NCI-H1105 (cell line): ENCODE measurements around the gene ENG.
A peak's percentile ranks its signal among the peaks of the same experiment; 100 is the strongest.

ENCODE experiments used
- DNase-seq: peaks from one replicate; lab custom pipeline; 2025; lab: John Stamatoyannopoulos, UW

ENG gene

DNA sequence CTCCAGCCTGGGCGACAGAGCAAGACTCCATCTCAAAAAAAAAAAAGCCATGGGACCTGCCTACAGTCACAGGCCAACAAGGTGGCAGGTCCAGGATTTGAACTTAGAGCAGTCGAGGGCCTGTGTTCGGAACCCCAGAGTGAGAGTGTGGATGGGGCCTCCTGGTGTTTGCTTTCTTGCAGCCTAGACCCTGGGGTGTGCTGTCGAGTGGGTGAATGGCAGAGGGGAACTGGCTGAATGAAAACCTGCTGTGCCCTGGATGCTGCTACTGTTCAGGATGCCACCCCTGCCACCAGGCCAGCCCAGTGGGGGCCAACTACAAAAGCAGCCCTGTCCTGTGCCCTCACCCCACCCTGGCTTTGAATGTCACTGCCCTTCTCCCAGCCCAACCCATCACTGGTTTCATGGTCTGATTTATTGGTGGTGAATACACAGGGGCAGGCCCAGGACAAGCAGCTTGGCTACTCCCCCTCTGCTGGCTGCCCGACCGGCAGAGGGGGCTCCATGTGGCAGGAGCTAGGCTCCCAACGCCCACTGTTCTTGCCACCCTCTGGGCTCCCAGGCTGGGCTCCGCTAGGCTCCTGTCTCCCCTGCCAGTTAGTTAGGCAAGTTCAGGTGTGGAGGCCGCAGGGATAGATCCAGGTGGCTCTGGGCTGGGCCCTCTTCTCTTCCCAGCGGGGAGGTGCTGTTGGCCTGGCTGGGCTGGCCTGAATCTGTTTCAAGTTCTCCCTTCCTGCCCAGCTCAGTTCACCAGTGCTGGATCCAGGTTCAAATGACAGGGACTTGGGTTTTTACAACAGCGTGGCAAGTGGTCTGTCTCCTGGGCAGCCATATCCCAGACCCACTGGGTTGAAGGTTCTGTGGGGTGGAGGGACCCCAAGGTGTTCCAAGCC lies 39.6 kb downstream of the ENG start:
- DNase-seq: no peak

DNA sequence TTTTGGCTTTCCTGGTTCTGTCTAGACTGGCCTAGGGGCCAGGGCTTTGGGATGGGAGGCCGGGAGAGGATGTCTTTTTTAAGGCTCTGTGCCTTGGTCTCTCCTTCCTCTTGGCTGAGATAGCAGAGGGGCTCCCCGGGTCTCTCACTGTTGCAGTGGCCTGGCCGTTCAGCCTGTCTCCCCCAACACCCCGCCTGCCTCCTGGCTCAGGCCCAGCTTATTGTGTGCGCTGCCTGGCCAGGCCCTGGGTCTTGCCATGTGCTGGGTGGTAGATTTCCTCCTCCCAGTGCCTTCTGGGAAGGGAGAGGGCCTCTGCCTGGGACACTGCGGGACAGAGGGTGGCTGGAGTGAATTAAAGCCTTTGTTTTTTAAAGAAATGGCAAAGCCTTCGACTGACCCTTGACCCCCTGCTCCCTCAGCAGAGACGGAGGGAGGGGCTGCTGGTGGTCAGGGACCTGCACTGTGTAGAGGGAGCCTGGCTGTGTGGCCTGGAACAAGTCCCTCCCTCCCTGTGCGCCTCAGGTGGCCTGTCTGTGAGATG lies 40.7 kb downstream of the ENG start:
- DNase-seq: no peak

DNA sequence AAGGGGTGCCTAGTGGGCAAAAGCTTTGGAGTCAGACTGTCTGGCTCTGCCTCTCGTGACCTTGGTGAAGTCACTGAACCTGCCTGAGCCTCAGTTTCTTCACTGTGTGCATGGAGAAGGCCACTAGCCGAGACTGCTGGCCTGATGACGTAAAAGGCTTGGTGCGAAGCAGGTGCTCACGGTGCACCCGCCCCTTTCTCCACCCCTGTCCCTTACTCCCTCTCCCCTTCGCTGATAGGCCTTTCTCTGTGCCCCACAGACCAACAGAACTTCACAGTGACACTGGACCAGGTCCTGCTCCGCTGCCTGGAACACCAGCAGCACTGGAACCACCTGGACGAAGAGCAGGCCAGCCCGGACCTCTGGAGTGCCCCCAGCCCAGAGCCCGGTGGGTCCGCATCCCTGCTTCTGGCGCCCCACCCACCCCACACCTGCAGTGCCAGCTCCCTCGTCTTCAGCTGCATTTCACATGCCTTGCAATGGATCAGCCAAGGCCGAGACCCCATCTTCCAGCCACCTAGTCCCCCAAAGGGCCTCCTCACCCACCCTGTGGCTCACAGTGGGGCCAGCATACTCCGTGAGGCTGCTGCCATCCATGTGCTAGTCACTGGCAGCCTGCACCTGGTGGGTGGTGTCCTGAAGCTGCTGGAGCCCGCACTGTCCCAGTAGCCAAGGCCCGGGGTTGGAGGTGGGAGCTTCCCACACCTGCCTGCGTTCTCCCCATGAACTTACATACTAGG lies 41.4 kb downstream of the ENG start:
- DNase-seq: no peak

DNA sequence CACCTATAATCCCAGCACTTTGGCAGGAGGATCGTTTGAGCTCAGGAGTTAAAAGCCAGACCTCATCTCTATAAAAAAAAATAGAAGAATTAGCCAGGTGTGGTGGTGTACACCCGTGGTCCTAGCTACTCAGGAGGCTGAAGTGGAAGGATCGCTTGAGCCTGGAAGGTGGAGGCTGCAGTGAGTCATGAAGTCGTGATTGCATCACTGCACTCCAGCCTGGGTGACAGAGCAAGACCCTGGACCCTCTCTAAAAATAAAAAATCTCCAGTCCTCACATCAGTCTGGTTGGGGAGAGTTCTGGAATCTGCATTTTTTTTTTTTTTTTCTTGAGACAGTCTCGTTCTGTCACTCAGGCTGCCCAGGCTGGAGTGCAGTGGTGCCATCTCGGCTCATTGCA lies 42.4 kb downstream of the ENG start:
- DNase-seq: no peak

DNA sequence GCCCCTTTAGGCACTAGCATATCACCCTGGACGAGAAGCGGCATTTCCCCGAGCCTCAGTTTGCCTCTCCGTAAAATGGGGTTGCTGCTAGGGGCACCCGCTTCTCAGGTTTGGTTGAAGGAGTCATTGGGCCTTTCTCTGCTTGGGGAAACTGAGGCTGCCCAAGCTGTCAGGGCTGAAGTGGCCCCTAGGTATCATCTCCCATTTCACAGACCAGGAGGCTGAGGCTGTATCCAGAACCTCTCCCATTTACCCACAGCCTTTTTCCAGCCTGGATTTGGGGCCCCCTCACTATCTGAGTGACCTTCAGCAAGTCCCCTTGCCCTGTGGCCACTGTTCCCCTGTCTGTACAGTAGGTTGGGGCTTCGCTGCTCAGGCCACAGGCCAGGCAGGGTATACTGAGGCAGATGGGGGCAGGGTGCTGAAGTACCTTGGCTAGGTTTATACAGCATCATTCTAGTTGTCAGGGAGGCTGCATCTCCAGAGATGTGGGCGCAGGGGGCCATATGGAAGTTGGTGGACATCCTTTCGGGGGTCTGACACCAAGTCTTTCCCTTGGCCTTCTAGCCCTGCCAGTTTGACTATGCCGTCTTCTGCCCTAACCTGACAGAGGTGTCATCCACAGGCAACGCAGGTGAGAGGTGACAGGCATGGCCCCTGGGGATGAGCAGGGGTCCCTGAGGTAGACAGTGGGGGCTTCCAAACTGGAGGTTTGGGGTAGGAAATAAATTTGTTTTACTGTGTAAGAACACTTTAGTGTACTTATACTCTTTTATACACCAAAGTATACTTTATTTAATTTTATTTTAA lies 43.9 kb downstream of the ENG start:
- DNase-seq: no peak

DNA sequence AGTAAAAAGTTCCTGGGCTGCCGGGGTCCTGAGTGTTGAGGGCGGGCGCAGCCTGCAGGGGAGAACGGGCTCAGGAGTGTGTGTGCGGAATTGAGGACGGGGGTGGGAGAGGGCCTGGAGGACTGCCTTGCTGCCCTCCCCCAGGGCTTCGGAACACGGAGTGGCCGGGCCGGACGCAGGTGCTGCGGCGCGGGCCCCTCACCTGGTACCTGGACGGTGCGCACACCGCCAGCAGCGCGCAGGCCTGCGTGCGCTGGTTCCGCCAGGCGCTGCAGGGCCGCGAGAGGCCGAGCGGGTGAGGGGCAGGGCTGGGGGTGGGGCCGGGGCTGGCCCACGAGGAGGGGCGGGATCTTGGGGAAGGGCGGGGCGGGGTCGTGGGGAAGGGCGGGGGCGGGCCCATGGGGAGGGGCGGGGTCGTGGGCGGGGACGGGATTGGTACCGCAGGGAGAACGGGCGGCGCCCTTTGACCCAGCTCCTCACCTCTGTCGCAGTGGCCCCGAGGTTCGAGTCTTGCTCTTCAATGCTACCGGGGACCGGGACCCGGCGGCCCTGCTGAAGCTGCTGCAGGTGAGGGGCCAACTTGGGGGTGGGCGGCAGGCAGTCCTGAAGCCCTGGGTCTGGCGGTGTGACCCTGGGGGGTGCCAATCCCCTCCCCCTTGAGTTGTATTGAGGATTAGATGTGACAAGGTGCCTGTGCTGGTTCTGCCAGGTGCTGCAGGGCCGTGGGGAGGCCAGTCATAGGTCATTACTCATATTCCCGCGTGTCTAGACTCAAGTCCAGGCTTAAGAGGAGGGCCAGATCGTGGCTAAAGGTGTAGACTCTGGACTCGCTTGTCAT lies 44.7 kb downstream of the ENG start:
- no peak for DNase-seq

DNA sequence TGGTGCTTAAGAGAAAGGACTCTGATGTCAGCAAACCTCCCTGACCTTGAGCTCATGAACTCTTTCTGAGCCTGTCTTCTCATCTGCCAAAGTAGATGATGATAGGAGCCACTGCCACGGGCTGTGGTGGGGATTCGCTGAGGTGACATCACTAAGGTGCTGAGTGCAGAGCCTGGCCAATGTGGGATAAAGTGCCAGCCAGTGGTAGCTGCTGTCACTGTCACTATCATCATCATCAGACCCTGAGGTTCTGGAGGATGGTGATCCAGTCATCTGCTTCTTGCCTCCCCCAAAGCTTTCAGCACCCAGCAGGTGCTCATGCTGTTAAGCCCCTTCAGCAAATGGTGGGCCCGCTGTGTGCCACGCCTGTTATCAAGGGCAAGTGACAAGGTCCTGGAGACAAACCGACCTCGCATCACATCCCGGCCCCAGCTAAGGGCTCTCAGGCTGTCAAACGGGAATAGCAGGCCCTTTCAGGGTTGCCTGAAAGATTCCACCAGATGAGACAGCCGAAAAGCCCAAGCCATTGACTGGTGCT lies 45.4 kb downstream of the ENG start:
- DNase-seq: no peak

DNA sequence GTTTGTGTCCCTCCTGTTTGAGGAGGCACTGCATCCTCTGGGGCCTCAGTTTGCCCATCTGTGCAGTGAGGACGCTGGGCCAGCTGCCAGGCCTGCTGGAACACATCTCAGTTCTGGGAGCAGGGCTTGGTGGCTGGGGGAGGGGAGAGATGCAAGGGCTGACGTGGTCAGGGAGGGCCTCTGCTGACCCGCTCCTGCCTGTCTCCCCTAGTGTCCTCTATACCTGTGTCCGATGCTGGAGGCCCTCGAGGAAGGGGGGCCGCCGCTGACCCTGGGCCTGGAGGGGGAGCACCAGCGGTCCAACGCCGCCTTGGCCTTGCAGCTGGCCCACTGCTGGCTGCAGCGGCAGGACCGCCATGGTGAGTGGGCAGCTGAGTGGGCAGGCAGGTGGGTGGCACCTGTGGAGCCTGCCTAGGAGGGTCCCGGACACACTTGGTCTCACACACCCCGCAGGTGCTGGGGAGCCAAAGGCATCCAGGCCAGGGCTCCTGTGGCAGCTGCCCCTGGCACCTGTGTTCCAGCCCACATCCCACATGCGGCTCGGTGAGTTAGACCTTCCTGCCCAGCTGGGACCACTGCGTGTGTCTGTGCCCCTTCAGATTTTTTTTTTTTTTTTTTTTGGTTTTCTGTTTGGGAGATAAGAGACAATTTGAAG lies 46.0 kb downstream of the ENG start:
- DNase-seq: no peak

DNA sequence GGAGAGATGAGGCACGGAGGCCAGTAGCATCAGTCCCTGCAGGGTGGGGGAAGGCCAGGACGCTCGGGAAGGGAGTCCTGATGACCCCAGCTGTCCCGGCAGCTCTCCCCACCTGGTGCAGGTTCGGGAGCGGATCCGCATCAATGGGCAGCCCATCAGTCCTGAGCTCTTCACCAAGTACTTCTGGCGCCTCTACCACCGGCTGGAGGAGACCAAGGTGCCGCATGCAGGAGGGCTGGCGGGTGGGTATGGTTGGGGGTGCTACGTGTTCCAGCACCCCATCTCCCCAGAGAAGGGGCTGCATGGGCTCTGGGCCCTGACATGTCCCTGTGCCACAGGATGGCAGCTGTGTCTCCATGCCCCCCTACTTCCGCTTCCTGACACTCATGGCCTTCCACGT lies 47.6 kb downstream of the ENG start:
- no peak for DNase-seq

DNA sequence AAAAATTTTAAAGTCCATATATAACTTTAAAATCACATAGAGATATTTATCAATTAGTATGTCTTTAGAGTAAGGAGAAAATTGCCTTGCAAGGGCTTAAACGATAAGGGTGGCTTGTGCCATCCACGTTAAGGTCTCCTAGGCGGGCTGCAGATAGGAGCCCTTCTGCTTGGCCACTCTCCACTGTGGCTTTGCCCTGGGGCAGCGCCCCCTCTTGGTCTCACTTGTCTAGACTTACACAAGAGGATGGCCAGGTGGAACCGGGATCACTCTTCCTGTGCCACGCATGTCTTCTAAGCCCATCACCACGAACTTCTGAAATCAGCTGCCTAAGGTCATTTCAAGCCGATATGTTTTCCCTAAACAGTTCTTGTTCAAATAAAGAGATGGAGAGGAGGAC lies 48.8 kb downstream of the ENG start:
- DNase-seq: no peak

DNA sequence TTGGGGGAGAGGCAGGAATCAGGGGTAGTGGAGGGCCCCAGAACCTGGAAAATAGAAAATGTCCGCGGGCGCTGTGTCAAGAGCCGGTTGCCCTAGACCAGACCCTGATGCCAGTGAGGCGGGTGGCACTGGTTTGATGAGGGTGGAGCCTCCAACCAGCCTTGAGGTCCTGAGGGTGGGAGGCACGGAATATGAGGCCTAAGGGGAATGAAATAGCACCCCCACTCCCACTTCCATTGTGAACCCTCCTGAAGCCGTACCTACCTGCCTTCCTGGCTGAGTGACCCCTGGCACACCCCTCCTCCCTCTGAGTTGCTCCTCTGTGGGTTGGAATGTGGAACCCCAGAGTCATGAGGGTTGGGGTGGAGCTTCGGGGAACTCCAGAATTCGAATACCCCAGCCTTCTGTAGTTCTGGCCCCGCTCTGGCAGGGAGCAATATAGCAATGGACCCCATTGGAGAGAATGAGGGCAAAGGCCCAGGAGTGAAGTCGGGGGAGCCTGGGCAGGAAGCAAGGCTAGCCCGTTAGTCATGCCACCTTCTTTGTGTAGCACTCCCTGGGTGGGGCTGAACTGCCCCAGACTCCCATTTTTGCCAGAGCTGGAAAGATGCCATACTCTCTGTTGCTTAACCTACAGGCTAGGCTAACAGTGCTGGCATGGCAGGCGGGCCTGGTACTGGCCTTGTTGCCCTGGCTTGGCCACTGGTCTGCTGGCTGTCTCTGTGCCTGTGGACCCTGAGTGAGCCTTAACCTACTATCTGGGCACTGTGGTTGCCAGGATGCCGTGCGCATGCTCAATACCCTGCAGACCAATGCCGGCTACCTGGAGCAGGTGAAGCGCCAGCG lies 50.7 kb downstream of the ENG start:
- DNase-seq: no peak

DNA sequence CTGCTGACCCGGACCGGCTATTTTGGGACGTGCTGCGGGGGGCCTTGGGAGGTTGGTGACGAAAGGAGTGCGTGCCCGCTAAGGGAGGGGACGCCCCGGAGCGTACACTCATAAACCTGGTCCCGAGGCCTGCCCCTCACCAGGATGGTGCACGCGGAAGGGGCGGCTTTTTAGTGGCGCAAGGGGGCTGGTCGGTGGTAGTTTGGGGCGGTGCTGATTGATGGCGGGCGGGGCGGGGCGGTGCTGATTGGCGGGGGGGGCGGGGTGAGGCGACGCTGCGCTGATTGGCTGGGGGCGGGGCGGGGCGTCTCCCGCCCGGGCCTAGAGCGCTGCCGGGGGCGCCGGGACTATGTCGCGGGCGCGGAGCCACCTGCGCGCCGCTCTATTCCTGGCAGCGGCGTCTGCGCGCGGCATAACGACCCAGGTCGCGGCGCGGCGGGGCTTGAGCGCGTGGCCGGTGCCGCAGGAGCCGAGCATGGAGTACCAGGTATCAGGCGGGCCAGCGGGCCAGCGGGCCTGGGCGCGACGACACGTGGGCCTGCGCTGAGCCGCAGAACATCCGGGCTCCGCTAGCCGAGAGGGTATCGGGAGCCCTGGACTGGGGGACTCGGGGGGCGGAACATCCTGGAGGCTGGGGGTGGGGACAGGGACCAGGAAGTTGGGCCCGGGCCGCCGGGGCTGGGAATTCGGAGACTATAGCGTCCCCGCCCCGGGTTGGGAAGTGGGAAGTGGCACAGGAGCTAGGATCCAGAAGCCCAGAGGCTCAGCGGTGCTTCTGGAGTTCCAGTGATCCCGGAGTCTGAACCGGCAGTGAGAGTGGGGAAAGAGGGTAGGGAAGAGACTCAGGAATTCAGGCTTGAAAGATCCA lies 51.6 kb downstream of the ENG start, which contains the start of gene FPGS:
FPGS (plus strand) TSS at position 307 of the 868 bp plus-strand sequence; CDS start at position 350, 43 bp downstream.
- DNase-seq: peak; percentile 76

DNA sequence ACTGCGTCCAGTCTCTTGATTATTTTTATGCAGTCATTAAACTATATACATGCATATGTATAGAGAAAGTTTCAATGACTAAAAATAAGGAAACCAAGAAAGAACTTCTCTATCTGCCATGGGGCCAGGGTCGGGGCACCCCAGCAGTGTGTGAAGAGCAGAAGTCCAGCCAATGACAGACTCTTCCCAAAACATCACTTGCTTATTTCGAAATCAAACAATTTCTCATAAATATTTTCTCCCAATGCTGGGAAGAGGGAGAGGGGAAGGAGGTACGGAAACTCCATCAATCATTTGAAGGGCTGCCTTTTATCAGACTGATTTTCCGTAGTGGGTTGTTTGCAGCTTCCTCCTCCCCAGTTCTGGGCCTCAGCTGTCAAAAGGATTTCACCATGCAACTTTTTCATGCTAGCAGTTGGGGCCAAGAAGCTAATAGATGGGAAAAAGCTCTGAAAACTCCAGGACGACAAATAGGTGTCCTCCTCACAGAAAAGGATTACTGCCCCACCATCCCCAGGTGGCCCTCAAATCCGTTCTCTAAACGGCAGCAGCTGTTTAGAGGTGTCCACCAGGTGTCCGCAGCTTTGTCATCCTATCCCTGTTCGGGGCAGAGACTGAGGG lies 52.4 kb downstream of the ENG start:
- DNase-seq: no peak

DNA sequence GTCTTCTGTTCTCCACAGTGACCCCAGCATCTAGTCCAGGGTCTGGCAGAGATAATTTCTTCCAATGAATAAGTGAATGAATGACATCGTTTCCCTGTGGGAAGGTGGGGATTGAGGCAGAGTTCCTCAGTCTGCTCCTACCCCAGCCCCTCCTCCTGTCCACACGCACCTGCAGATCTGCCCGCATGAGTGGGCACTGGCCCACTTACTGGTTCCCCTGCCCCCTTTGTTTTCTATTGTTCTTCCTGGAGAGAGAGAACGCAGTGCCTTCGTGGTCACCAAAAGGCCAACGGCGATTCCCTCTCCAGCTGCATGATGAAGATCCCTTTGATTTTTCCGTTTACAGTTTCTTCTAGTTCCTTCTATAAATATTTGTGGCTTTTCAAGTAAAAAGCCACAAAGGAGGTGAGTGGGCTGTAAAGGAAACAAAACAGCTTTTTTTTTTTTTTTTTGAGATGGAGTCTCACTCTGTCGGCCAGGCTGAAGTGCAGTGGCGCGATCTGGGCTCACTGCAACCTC lies 57.5 kb downstream of the ENG start:
- no peak for DNase-seq

DNA sequence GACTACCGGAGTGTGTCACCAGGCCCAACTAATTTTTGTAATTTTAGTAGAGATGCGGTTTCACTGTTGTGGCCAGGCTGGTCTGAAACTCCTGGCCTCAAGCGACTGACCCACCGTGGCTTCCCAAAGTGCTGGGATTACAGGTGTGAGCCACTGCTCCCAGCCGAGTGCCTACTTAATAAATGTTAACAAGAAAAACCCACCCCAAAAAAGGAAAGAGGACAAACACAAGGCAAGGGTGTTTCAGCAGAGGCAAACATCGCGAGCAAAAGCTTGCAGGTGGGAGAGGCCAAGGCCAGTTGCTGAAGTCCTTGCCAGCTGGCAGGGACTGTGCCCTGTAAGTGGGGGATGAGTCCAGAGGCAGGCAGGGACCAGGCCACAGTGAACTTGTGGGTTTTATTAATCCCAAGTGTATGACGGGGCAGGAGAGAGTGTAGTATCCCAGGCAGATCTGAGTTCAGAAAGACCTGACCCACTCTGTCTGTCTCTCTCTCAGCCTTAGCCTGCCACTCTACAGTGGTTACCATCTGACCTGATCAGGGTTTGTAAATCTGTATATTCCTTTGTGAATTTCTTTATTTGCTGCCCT lies 58.1 kb downstream of the ENG start:
- no peak for DNase-seq

DNA sequence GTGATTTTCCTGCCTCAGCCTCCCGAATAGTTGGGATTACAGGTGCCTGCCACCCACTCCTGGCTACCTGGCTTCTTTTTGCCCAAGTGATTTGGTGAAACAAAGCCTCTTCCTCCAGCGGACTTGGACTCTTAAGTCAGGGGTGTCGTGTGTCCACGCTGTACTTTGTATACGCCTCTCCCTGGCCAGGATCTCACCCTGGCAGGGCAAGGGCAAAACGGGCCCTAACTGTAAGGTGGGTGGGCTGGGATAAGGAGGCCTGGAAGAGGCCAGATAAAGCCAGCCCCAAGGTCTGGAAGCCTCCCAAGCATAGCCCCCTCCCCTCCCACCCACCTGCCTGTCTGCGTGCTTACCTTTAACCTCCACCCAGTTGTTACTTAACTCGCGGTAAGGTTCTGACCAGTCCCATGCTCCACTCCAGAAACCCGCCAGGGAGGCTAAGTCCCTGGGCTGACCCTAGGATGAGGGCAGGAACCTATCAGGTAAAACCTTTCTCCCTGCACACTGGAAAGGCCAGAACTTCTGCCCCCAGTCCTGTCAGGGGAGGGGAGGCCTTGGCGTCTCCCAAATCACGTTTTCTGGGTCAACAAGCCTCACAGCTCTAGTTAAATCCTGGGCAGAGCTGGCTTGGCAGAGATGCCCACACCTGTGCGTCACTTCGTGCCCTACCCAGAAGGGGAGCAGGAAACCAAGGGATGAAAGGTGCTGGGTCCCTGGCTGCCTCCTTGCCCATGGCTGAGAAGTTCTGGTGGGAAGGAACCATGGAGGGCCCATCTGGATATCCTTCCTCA lies 60.3 kb downstream of the ENG start:
- no peak for DNase-seq
